MM.1S (cell line): ENCODE results near the gene SCLY.

ENCODE experiments used
- CTCF ChIP-seq: fragments of 300-600 bp; sonication (generic); IDR thresholded peaks from 2 replicates; pipeline ENCODE4 v1.5.1; 2016; ENCODE audit warnings: antibody characterized with exemption, low read length, mixed read lengths
- EZH2 ChIP-seq: fragments of 300-600 bp; sonication (generic); optimal IDR thresholded peaks from 2 replicates; pipeline ENCODE3; 2017; ENCODE audit warnings: low read depth, mild to moderate bottlenecking, antibody characterized with exemption, low read length, mixed read lengths
- EZH2phosphoT487 ChIP-seq: fragments of 300-600 bp; sonication (generic); IDR thresholded peaks from 2 replicates; pipeline ENCODE4 v1.6.1; 2018; ENCODE audit warnings: antibody characterized with exemption, low read length

- TF ChIP-seq CTCF (no peak), EZH2 (no peak), EZH2phosphoT487 (no peak)
Measured at GRCh38 chr2:238083919-238084318, 23.1 kb downstream of the SCLY start.
